ENCODE measurements around the gene ARHGAP5.

DNA sequence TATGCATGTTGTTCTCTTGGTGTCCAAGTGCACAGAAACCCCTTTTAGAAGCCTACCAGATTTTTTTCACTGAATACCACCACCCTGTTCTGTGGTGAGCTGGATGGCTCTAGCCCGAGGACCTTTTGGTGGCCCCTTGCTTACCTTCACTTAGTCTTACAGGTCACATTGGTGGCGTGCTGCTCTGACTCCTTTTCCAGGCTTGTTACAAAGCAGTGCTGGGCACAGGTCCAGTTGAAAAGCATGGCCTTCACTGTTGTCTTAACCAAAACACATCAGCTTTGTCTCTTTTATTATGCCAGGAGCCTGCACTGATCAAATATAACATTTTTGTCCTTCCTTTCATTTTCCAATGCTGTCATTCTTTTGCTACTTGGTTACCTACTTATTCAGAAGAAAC is 43.6 kb upstream of the ARHGAP5 start:
- TF ChIP-seq, protein P1, sequence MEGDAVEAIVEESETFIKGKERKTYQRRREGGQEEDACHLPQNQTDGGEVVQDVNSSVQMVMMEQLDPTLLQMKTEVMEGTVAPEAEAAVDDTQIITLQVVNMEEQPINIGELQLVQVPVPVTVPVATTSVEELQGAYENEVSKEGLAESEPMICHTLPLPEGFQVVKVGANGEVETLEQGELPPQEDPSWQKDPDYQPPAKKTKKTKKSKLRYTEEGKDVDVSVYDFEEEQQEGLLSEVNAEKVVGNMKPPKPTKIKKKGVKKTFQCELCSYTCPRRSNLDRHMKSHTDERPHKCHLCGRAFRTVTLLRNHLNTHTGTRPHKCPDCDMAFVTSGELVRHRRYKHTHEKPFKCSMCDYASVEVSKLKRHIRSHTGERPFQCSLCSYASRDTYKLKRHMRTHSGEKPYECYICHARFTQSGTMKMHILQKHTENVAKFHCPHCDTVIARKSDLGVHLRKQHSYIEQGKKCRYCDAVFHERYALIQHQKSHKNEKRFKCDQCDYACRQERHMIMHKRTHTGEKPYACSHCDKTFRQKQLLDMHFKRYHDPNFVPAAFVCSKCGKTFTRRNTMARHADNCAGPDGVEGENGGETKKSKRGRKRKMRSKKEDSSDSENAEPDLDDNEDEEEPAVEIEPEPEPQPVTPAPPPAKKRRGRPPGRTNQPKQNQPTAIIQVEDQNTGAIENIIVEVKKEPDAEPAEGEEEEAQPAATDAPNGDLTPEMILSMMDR (IDR thresholded peaks at IDR 0.05), result no peak
- TF ChIP-seq EP300 (IDR thresholded peaks at IDR 0.05) (no peak), POLR2A (IDR thresholded peaks at IDR 0.05) (no peak), POLR2AphosphoS5 (IDR thresholded peaks at IDR 0.05) (no peak)
